ENCODE measurements around the gene CAMTA1.

Gene CAMTA1

DNA sequence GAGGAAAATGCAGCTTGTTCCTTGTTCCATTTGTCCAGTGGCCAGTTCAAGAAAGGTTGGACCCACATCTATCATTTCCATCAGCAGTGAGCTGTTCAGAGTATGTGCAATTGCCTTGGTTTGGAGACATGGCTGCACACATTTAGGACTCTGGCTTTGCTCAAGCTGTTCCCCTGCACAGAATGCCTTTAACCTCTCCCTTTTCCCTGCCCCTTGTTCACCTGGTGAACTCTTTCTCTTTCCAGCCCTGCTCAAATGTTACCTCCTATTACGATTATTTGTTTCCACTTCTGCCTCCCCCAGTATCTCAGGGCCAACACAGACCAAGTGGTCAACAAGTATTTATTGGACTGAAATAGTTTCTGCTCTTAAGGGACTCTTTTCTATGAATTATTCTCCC is 385.9 kb downstream of the CAMTA1 start:
- Histone ChIP-seq H3K9me3 (ENCODE audit: control insufficient read depth, insufficient read depth, low read depth, low read length) (no peaks in the 10 kb centered on the region), H3K27ac (ENCODE audit: extremely low read depth, low read depth, low read length) (no peak overlapping the region), H3K36me3 (ENCODE audit: control insufficient read depth in 2 of 2, insufficient read depth in 1 of 2, low read length in 2 of 2) (no peaks in the 10 kb centered on the region), H3K4me1 (ENCODE audit: control insufficient read depth, insufficient read depth, low read length) (no peaks in the 10 kb centered on the region), H3K4me3 (ENCODE audit: low read depth, low read length) (no peak overlapping the region)
- CTCF ChIA-PET: no interaction called here
- TF ChIP-seq ZXDB (tag by site-specific recombination; IDR thresholded peaks at IDR 0.05): no peak
- no peak for TF ChIP-seq ZNF366 (tag by site-specific recombination; conservative IDR thresholded peaks at IDR 0.05)
- no peak for TF ChIP-seq ZNF146 (tag by site-specific recombination; IDR thresholded peaks at IDR 0.05)
- TF ChIP-seq OVOL3 (tag by site-specific recombination; IDR thresholded peaks at IDR 0.05): no peak
- no peak for TF ChIP-seq ZNF239 (tag by site-specific recombination; IDR thresholded peaks at IDR 0.05)
- TF ChIP-seq TCF7L2 (IDR thresholded peaks at IDR 0.05; ENCODE audit: borderline replicate concordance, low read depth, low read length): no peak
- TF ChIP-seq ZNF354C (tag by site-specific recombination; IDR thresholded peaks at IDR 0.05; ENCODE audit: borderline replicate concordance, low read depth): no peak
- TF ChIP-seq, protein P1, sequence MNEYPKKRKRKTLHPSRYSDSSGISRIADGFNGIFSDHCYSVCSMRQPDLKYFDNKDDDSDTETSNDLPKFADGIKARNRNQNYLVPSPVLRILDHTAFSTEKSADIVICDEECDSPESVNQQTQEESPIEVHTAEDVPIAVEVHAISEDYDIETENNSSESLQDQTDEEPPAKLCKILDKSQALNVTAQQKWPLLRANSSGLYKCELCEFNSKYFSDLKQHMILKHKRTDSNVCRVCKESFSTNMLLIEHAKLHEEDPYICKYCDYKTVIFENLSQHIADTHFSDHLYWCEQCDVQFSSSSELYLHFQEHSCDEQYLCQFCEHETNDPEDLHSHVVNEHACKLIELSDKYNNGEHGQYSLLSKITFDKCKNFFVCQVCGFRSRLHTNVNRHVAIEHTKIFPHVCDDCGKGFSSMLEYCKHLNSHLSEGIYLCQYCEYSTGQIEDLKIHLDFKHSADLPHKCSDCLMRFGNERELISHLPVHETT (tag by site-specific recombination; IDR thresholded peaks at IDR 0.05): no peak
- TF ChIP-seq, protein P2, sequence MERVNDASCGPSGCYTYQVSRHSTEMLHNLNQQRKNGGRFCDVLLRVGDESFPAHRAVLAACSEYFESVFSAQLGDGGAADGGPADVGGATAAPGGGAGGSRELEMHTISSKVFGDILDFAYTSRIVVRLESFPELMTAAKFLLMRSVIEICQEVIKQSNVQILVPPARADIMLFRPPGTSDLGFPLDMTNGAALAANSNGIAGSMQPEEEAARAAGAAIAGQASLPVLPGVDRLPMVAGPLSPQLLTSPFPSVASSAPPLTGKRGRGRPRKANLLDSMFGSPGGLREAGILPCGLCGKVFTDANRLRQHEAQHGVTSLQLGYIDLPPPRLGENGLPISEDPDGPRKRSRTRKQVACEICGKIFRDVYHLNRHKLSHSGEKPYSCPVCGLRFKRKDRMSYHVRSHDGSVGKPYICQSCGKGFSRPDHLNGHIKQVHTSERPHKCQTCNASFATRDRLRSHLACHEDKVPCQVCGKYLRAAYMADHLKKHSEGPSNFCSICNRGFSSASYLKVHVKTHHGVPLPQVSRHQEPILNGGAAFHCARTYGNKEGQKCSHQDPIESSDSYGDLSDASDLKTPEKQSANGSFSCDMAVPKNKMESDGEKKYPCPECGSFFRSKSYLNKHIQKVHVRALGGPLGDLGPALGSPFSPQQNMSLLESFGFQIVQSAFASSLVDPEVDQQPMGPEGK (tag by site-specific recombination; IDR thresholded peaks at IDR 0.05): no peak
- TF ChIP-seq ZNF404 (tag by site-specific recombination; IDR thresholded peaks at IDR 0.05): no peak
- no peak for TF ChIP-seq ZNF302 (tag by site-specific recombination; IDR thresholded peaks at IDR 0.05; ENCODE audit: low read depth)
- no peak for TF ChIP-seq SP7 (tag by site-specific recombination; IDR thresholded peaks at IDR 0.05)
- no peak for TF ChIP-seq ZNF350 (tag by site-specific recombination; IDR thresholded peaks at IDR 0.05)
- no peak for TF ChIP-seq BCL11B (tag by site-specific recombination; IDR thresholded peaks at IDR 0.05; ENCODE audit: low read depth)
- no peak for TF ChIP-seq ZNF544 (tag by site-specific recombination; IDR thresholded peaks at IDR 0.05)
- POLR2A ChIA-PET: no interaction called here

DNA sequence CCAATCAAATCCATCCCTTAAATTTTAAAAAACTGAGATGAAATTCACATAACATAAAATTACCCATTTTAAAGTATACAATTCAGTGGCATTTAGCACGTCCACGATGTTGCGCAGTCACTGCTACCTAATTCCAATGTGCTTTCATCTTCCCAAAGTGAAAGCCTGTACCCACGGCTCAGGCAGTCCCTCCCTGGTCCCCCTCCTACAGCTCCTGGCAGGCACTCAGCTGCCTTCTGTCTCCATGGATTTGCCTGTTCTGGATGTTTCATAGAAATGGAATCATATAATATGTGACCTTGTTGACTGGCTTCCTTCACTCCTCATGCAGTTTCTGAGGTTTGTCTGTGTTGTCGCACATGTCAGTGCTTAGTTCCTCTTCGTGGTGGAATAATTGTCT is 386.3 kb downstream of the CAMTA1 start:
- no peak overlapping the region for H3K27ac ChIP-seq (ENCODE audit: extremely low read depth, low read depth, low read length)
- no peaks in the 10 kb centered on the region for H3K9me3 ChIP-seq (ENCODE audit: control insufficient read depth, insufficient read depth, low read depth, low read length)
- TF ChIP-seq ZNF837 (tag by site-specific recombination; IDR thresholded peaks at IDR 0.05): no peak
- H3K4me3 ChIP-seq (ENCODE audit: low read depth, low read length): no peak overlapping the region
- POLR2A ChIA-PET: no interaction called here
- CTCF ChIA-PET: no interaction called here
- H3K36me3 ChIP-seq (ENCODE audit: control insufficient read depth in 2 of 2, insufficient read depth in 1 of 2, low read length in 2 of 2): no peaks in the 10 kb centered on the region
- no peaks in the 10 kb centered on the region for H3K4me1 ChIP-seq (ENCODE audit: control insufficient read depth, insufficient read depth, low read length)

DNA sequence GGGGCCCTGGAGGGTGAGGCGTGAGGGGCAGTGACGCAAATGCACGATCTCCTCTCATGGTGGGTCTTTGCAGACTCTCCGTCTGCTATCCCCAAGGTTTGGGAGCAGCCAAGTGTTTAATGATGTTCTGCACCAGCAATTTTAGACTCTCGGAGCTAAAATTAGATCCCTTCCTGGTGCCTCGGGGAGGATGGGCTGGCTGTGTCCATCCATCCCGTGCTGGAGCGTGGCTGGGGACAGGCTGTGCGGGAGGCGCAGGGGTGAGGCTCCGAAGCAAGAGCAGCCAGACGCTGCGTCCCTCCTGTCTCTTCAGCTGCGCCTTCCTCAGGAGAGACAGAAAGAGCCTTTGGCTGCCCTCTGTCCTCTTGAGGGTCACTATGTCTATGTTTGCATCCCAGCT is 387.6 kb downstream of the CAMTA1 start:
- no peak overlapping the region for H3K4me3 ChIP-seq (ENCODE audit: low read depth, low read length)
- H3K9me3 ChIP-seq (ENCODE audit: control insufficient read depth, insufficient read depth, low read depth, low read length): no peaks in the 10 kb centered on the region
- TF ChIP-seq ZNF514 (tag by site-specific recombination; IDR thresholded peaks at IDR 0.05) (no peak), ZNF510 (tag by site-specific recombination; IDR thresholded peaks at IDR 0.05; ENCODE audit: insufficient replicate concordance) (no peak), ZNF239 (tag by site-specific recombination; IDR thresholded peaks at IDR 0.05) (no peak), ZNF555 (tag by site-specific recombination; conservative IDR thresholded peaks at IDR 0.05) (no peak), SP3 (tag by site-specific recombination; IDR thresholded peaks at IDR 0.05) (no peak), SP7 (tag by site-specific recombination; IDR thresholded peaks at IDR 0.05) (no peak), MEIS1 (CRISPR knock-in tag; IDR thresholded peaks at IDR 0.05; ENCODE audit: borderline replicate concordance) (no peak), HOXC10 (CRISPR knock-in tag; IDR thresholded peaks at IDR 0.05) (no peak), GLIS2 (tag by site-specific recombination; IDR thresholded peaks at IDR 0.05) (no peak), ZNF658 (tag by site-specific recombination; IDR thresholded peaks at IDR 0.05) (no peak), ZXDB (tag by site-specific recombination; IDR thresholded peaks at IDR 0.05) (no peak), ZBTB17 (tag by site-specific recombination; IDR thresholded peaks at IDR 0.05) (no peak), ZNF701 (tag by site-specific recombination; IDR thresholded peaks at IDR 0.05) (no peak), ZNF777 (tag by site-specific recombination; IDR thresholded peaks at IDR 0.05; ENCODE audit: borderline replicate concordance) (no peak)
- TF ChIP-seq, protein P3, sequence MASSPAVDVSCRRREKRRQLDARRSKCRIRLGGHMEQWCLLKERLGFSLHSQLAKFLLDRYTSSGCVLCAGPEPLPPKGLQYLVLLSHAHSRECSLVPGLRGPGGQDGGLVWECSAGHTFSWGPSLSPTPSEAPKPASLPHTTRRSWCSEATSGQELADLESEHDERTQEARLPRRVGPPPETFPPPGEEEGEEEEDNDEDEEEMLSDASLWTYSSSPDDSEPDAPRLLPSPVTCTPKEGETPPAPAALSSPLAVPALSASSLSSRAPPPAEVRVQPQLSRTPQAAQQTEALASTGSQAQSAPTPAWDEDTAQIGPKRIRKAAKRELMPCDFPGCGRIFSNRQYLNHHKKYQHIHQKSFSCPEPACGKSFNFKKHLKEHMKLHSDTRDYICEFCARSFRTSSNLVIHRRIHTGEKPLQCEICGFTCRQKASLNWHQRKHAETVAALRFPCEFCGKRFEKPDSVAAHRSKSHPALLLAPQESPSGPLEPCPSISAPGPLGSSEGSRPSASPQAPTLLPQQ (tag by site-specific recombination; IDR thresholded peaks at IDR 0.05): no peak
- H3K4me1 ChIP-seq (ENCODE audit: control insufficient read depth, insufficient read depth, low read length): no peaks in the 10 kb centered on the region
- CTCF ChIA-PET: no interaction called here
- POLR2A ChIA-PET: no interaction called here
- H3K36me3 ChIP-seq (ENCODE audit: control insufficient read depth in 2 of 2, insufficient read depth in 1 of 2, low read length in 2 of 2): no peaks in the 10 kb centered on the region
- no peak overlapping the region for H3K27ac ChIP-seq (ENCODE audit: extremely low read depth, low read depth, low read length)

All from HEK293 (cell line).